ENCODE measurements around the gene HBA2.
"Not testable (repeated sequence)": the region's sequence is repeated elsewhere in the genome, so short reads cannot be mapped to it uniquely, and the experiment has no call there.

Gene HBA2

GRCh38 chr16:172374-172941 lies at the start of gene HBA2:
TSS of gene HBA2 (plus strand) at chr16:172876. CDS start at chr16:172913, 37 bp downstream.
- DNase-seq = not testable (repeated sequence)

DNA sequence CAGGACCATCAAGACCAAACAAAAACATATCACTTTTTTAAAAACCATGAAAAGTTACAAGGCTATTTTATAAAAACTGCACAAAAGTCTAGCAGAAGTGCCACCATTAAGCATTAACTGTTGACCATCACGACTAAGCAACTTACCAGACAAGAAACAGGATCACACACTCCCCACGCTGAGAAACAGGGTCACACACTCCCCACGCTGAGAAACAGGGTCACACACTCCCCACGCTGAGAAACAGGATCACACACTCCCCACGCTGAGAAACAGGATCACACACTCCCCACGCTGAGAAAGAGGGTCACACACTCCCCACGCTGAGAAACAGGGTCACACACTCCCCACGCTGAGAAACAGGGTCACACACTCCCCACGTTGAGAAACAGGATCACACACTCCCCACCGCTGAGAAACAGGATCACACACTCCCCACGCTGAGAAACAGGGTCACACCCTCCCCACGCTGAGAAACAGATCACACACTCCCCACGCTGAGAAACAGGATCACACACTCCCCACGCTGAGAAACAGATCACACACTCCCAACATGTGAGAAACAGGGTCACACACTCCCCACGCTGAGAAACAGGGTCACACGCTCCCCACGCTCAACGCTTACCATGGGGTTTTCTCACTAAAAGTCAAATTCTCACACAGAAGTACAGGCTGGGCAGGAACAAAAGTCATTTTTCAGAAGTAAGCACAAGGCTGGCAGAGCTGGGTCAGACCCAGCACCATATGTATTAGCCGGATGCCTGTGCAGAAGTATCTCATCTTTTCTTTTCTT lies 48.9 kb upstream of the HBA2 start:
- DNase-seq = peak; percentile 25 to 43

GRCh38 chr16:125011-125410 lies 47.7 kb upstream of the HBA2 start:
- DNase-seq = no peak

GRCh38 chr16:129075-129474 lies 43.6 kb upstream of the HBA2 start:
- DNase-seq = no peak

DNA sequence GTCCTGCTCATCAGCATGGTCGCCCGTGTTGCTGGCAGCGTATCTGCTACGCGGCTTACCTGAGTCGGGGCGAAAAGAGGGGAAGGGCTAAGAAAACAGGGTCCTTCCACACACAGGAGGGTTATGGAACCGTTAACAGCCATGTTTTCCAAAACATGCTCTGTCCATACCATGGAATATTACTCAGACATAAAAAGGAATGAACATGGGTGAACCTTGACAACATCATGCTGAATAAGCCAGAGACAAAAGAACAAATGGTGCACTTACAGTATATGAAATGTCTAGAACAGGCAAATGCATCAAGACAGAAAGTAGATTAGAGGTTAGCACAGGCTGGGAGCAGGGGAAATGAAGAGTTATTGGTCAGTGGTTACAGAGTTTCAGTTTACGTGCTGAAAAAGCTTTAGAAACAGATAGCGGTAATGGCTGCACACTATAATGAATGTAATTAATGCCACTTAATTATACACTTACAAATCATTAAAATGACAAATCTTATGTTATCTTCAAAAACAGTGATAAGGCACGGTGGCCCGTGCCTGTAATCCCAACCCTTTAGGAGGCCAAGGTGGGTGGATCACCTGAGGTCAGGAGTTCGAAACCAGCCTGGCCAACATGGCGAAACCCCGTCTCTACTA lies 42.0 kb upstream of the HBA2 start:
- no peak for DNase-seq

GRCh38 chr16:132120-132519 lies 40.6 kb upstream of the HBA2 start:
- DNase-seq = no peak

GRCh38 chr16:133716-134115 lies 39.0 kb upstream of the HBA2 start:
- no peak for DNase-seq

- peak in 1 of 2 donors; percentile 33 for DNase-seq
Observed at GRCh38 chr16:138049-138417, 34.6 kb upstream of the HBA2 start.

- no peak for DNase-seq
Observed at GRCh38 chr16:140175-140857, 32.4 kb upstream of the HBA2 start.

- no peak for DNase-seq
Observed at GRCh38 chr16:142405-142967, 30.2 kb upstream of the HBA2 start.

DNA sequence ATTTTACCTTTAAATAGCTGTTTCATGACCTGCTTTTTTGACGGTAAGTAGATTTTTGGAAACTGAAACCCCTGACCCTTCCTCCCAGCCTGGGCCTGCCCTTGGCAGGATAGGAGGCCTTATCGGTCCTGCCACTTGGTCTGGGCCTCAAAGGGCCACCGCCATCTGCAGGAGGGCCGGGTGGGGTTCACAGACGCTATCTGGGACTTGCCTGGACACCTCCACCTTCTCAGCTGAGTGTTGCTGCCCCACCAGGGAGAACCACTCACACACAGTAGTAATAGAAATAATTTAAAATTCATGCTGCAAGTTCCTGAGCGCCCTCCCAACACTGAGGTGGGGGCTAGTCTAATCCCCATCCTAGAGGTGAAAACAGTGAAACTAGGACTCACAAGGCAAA lies 29.6 kb upstream of the HBA2 start:
- no peak for DNase-seq

DNA sequence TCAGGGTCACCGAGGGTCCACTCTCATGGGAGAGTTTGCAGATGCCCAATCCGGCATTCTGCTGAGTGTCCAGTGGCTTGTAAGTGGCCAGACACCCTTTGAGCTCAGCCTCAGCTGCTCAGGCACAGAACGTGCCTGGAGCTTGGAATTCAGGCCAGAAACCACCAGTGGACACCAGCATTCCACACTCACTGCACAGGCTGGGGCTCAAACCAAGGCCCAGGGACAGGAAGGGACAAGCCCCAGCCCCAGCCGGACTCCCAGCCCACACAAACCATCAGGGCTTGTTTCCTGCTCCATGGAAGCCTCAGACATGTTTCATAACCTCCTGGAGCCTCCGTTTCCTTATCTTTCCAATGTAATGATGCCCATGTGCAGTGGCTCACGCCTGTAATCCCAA lies 29.2 kb upstream of the HBA2 start:
- no peak for DNase-seq

GRCh38 chr16:144797-145252 lies 27.9 kb upstream of the HBA2 start:
- DNase-seq = no peak

DNA sequence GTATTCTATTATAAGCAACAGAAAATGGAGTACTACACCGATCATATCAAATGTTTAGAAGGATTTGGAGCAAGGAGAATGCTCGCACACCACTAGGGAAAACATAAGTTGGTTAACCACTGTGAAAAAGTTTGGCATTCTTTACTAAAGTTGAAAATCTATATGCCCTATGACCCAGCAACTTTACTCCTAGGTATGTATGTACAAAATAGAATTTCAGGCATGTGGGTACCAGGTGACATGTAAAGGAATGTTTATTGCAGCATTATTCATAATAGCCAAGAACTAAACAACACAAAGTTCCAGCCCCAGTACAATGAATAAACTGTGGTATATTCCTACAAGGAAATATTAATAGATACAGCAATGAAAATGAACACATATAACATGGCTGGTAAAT lies 26.0 kb upstream of the HBA2 start:
- DNase-seq = no peak

GRCh38 chr16:149024-149660 lies 23.5 kb upstream of the HBA2 start:
- DNase-seq = no peak

- DNase-seq = no peak
Observed at GRCh38 chr16:152141-153128, 20.2 kb upstream of the HBA2 start, which contains the start of gene HBZ. TSS of gene HBZ (plus strand) at chr16:152644. CDS start at chr16:152910, 266 bp downstream.

GRCh38 chr16:153129-153521 lies 19.6 kb upstream of the HBA2 start:
- DNase-seq = not testable (repeated sequence)

DNA sequence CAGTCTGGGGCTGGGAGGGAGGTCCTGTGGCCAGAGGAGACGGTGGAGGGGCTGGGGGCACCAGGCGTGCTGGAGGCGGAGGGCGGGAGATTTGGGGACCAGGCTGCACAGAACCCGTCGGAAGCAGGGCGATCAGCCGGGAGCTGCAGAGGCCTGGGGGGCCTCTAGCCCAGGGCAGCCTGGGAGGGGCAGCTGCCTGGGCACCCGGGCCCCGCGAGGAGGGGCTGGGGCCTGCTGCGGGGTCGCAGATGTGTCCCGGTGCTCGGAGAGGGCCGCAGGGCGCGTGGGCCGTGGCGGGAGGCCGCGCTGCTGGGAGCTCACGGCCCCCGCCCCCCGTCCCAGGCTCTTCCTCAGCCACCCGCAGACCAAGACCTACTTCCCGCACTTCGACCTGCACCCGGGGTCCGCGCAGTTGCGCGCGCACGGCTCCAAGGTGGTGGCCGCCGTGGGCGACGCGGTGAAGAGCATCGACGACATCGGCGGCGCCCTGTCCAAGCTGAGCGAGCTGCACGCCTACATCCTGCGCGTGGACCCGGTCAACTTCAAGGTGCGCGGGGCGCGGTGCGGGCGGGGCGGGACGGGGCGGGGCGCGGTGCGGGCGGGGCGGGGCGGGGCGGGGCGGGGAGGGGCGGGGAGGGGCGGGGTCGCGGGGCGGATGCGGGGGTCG lies 19.0 kb upstream of the HBA2 start:
- DNase-seq = not testable (repeated sequence)

DNA sequence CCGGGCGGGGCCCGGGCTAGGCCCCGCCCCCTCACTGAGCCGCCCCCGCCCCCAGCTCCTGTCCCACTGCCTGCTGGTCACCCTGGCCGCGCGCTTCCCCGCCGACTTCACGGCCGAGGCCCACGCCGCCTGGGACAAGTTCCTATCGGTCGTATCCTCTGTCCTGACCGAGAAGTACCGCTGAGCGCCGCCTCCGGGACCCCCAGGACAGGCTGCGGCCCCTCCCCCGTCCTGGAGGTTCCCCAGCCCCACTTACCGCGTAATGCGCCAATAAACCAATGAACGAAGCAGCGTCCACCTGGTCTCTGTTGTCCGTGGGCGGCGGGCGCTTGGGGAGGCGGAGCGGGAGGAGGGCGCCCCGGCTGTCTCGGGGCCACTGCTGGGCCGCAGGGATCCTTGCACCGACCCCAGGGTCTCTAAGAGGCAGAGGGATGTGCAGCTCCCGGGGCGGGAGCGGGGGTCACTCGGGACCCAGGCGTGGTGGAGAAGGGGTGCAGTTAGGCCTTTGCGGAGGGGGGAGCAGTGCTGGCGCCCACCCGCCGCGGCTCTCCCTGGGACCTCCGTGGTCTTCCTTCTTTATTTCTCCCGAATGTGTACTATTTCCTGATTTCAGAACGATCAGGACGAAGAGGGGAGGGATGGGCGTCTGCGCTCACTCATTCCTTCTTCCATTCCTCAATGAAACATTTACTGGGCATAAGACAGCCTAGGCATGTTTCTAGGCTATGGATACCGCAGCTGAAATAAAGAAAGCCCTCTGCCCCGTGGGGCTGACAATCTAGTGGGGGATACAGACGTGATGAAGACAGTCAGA lies 18.3 kb upstream of the HBA2 start:
- peak in 1 of 2 donors; percentile 22 for DNase-seq

DNA sequence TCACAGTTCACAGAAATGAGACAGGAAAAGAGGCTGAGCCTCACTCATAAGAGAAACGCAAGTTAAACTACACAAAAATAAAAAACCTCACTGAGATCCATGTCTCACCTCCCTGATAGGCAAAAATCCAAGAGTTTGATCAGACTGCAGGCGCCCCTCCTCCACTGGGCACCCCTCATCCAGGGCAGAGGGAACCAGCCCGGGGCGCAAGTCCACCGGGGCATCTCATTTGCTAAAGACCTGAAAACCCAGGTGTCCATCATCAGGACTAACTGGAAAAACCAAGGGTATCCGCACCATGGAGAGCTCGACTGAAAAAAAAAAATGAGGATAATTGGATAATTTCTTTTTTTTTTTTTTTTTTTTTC lies 17.7 kb upstream of the HBA2 start:
- DNase-seq = no peak
